Measurements from ENCODE around the gene CACUL1. TPM values are rescaled to one million over a fixed set of nuclear protein-coding genes. Genes with fewer than 3 reads are reported as not detected.
"Not testable (repeated sequence)": the region's sequence is repeated elsewhere in the genome, so short reads cannot be mapped to it uniquely, and the experiment has no call there.

The CACUL1 gene
- total RNA-seq, 1 experiment from 2014 or later, result 30.4 TPM

DNA sequence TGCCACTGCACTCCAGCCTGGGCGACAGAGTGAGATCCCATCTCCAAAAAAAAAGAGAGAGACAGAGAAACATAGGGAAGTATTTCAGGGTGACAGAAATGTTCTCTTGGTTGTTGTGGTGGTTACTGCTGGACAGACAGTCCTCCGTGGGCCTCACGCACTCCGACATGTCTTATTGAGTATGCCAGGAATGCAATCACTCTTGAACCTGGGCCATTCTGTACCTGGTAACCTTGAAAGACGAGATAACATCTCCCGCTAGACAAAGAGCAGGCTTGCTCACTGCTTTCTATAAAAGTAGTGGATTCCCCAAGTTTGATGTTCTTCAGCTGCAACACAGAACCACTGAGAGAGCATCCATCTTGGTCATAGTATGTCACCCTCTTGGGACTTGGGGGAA, 6.7 kb downstream of the CACUL1 start:
- H3K36me3 ChIP-seq, result peaks cover 7% of the 10 kb centered on the region; the same call in 1 of the 2 replicates
- no peaks in the 10 kb centered on the region for H3K27me3 ChIP-seq
- DNase-seq, result no peak
- no peaks in the 10 kb centered on the region for H3K9me3 ChIP-seq
- H3K4me3 ChIP-seq, result no peak overlapping the region

DNA sequence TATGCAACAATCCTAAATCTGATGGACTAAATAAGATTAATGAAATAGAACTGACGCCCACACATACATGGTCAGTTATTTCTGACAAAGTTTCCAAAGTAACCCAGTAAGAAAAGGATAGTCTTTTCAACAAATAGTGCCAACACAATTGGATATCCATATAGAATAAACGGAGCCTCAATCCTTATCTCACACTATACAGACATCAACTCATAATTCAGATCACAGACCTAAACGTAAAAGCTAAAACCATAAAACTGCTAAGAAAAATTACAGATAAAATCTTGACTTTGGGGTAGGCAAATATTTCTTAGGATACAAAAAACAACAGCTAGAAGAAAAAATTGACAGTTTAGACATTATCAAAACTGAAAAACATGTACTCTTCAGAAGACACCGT, 8.5 kb downstream of the CACUL1 start:
- Histone ChIP-seq H3K9me3 (no peaks in the 10 kb centered on the region), H3K4me3 (no peak overlapping the region), H3K27me3 (no peaks in the 10 kb centered on the region), H3K36me3 (peaks cover 7% of the 10 kb centered on the region; the same call in 1 of the 2 replicates)
- DNase-seq, result no peak

DNA sequence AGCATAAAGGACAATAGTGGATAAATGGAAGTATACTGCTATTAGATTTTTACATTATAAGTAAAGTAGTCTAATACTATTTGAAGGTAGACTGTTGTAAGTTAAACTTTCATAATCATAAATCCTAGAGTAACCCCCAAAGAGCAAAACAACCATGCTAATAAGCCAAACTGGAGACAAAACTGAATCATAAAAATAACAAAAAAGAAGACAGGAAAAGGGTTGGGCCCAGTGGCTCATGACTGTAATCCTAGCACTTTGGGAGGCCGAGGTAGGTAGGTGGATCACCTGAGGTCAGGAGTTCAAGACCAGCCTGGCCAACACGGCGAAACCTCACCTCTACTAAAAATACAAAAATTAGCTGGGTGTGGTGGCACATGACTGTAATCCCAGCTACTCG, 9.7 kb downstream of the CACUL1 start:
- no peak overlapping the region for H3K4me3 ChIP-seq
- no peak for DNase-seq
- H3K36me3 ChIP-seq, result peaks cover 7% of the 10 kb centered on the region; the same call in 1 of the 2 replicates
- no peaks in the 10 kb centered on the region for H3K27me3 ChIP-seq
- no peaks in the 10 kb centered on the region for H3K9me3 ChIP-seq

DNA sequence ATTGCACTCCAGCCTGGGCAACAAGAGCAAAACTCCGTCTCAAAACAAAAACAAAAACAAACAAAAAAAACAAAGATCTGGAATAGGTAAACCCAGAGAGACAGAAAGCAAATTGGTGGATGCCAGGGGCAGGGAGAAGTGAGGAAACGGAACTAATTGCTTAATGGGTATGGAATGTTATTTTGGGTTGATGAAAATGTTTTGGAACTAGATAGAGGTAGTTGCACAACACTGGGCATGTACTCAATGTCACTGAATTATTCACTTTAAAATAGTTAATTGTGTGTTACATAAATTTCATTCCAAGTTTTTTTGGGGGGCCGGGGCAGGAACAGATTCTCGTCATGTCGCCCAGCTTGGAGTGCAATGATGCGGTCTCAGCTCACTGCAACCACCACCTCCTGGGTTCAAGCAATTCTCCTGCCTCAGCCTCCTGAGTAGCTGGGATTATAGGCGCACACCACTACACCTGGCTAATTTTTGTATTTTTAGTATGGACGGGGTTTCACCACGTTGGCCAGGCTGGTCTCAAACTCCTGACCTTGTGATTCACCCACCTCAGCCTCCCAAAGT, 10.3 kb downstream of the CACUL1 start:
- not testable (repeated sequence) for DNase-seq, H3K27me3 ChIP-seq, H3K4me3 ChIP-seq, H3K36me3 ChIP-seq, H3K9me3 ChIP-seq

DNA sequence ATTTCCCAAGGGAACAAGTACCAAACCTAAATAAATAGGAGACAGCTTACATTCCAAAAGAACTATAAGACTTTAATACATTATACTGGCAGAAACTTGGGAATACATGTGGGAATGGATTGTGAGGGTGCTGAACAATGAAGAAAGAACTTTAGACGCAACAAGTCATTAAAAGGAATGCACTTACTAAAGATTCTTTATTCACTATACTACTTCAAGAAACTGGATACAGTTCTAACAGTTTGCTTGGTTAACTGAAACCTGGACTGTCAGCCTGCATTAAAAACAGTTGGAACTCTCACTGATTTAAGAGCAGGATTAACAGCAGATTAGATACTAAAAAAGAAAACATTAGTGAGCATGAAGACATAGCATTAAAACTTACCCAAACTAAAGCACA, 12.0 kb downstream of the CACUL1 start:
- no peak for DNase-seq
- H3K9me3 ChIP-seq, result no peaks in the 10 kb centered on the region
- H3K36me3 ChIP-seq, result no peaks in the 10 kb centered on the region
- H3K27me3 ChIP-seq, result no peaks in the 10 kb centered on the region
- H3K4me3 ChIP-seq, result no peak overlapping the region

DNA sequence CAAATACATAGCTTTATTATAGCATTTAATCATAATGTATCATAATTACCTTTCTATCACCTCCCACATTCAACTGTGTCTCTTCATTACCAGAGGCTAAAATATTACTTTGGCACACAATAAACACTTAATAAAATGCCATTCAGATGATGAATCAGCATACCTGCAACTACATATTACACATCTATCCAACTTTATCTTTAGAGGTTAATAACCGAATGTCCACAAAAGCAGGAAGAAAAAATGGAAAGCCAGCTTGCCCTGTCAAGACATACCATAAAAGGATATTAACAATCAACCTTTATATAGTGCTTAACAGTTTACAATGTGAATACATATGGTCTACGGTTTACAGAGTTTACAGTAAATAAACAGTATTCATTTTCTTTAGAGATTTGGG, 12.7 kb downstream of the CACUL1 start:
- H3K9me3 ChIP-seq, result no peaks in the 10 kb centered on the region
- DNase-seq, result no peak
- H3K4me3 ChIP-seq, result no peak overlapping the region
- no peaks in the 10 kb centered on the region for H3K36me3 ChIP-seq
- no peaks in the 10 kb centered on the region for H3K27me3 ChIP-seq

DNA sequence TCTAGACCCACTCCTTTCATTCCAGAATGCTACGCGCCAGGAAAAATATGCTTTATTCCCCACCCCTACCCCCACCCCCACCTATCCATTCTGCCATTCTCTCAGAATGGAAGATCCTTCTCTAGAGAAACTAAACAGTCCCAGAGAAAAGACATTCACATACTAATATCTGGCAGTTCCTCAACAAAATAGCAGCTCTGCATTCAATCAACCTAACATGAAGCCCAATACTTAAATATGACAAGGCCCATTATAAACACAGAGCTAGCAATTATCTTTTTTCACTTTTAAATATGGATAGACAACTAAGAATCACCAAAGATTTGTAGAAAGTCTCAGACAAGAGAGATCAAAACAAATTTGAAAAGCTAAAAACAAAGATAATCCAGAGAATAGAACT, 16.4 kb downstream of the CACUL1 start:
- DNase-seq, result no peak
- Histone ChIP-seq H3K36me3 (no peaks in the 10 kb centered on the region), H3K27me3 (no peaks in the 10 kb centered on the region), H3K9me3 (no peaks in the 10 kb centered on the region), H3K4me3 (no peak overlapping the region)

DNA sequence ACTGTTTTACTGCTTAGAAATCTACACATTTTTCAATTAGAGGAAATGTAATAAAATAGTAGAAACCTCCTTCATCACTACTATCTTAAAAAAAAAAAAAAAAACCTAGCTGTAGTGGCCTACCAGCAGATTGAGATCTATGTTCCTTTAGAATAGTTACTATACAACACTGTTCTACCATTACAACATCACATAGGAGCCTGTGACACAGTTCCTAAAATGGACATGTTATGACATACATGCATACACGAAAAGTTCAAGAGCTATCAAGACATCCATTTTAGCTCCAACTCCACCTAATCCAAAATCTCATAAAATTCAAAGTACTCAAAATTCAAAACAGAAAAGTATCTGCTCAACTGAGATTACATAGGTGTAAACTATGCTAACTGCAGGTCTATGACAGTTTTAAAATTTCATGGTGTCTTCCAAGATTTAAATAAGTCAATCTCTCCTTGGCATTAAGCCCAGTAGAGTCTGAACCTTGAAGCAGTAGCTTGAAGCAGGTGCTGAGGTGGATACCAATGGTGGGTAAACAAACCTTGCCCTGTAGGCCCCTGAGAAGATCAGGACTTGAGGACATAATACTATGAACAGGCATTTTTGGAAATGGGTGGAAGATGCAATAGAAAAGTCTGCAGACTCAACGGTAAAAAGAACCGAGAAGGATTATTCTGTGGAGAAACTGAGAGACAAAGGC, 17.0 kb downstream of the CACUL1 start:
- H3K4me3 ChIP-seq, result no peak overlapping the region
- DNase-seq, result no peak
- no peaks in the 10 kb centered on the region for H3K27me3 ChIP-seq

DNA sequence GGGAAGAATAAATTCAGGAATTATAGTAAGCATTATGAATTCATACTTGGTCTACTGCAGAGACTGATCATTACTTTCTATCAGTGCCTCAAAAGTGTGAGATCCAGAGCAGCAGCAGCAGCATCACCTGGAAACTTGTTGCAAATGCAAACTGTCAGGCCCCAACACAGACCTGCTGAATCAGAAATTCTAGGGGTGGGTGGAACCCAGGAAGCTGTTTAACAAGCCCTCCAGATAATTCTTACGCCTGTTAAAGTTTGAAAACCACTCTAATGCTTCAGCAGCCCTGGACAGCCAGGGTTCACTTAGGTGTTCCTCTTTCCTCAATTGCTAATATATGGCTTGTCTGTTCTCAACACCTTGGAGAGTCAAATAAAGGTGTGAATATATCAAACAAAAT, 19.5 kb downstream of the CACUL1 start:
- Histone ChIP-seq H3K36me3 (no peaks in the 10 kb centered on the region), H3K9me3 (no peaks in the 10 kb centered on the region), H3K27me3 (no peaks in the 10 kb centered on the region), H3K4me3 (no peak overlapping the region)
- no peak for DNase-seq

More for the DNA sequence above, 17.0 kb downstream of the CACUL1 start:
- no peaks in the 10 kb centered on the region for H3K36me3 ChIP-seq
- no peaks in the 10 kb centered on the region for H3K9me3 ChIP-seq

DNA sequence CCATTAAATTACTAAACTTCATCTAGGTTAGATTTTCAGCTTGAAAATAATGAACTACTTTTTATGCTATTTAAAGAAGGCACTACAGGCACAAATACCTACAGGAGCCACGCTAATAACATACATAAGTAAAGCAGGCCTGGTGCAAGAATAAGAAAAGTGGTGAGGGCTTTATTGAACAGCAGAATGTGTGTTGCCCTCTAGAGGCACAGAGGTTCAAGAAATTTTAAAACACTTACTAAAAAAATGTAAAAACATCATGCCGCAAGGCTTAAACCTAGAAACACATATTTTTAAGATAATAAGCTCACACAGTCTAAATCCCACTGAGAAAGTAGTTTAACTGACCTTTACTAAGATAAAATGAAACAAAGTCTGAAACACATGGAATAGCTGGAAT, 20.3 kb downstream of the CACUL1 start:
- no peaks in the 10 kb centered on the region for H3K9me3 ChIP-seq
- H3K36me3 ChIP-seq, result no peaks in the 10 kb centered on the region
- no peak overlapping the region for H3K4me3 ChIP-seq
- H3K27me3 ChIP-seq, result no peaks in the 10 kb centered on the region
- no peak for DNase-seq

DNA sequence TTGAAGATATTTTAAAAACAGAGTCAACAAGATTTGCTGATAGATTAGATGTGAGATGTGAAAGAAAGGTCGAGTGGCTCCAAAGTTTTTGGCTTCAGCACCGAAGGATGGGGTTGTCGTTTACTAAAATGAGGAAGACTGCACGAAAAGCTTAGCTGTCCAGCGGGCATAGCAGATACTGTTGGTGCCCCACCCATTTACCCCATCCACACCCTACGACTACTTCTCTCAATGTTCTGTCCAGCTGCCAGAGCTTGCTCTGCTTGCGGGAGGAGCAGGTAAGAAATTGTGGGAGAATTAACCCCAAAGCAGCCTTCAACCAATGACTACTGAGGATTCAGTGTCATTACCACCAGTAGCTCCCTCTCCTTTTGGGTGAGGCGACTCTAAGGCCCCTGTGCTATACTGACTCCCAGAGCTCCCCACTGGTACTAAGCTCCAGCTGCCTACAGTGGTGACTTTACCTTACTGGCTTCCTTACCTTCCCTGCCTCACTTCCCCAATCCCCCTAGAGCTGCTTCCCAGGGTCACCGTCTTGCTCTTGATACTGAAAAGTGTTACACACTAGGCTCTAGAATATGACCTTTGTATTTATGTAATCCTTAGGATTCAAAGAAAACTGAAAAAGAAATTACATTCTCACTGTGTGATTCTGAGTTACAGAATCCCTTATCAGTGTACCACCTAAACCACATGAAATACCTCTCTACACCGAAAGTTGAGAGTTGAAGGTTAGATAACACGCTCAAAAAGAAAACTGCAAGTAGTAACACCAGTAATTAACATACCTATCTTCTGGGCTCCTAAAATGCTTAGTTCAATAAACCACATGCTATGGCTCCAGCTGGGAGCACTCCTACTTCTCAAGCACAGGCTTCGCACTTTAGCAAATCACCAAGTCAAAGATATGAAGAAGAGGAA, 22.3 kb downstream of the CACUL1 start:
- Histone ChIP-seq H3K36me3 (no peaks in the 10 kb centered on the region), H3K4me3 (no peak overlapping the region), H3K9me3 (no peaks in the 10 kb centered on the region), H3K27me3 (no peaks in the 10 kb centered on the region)
- no peak for DNase-seq

DNA sequence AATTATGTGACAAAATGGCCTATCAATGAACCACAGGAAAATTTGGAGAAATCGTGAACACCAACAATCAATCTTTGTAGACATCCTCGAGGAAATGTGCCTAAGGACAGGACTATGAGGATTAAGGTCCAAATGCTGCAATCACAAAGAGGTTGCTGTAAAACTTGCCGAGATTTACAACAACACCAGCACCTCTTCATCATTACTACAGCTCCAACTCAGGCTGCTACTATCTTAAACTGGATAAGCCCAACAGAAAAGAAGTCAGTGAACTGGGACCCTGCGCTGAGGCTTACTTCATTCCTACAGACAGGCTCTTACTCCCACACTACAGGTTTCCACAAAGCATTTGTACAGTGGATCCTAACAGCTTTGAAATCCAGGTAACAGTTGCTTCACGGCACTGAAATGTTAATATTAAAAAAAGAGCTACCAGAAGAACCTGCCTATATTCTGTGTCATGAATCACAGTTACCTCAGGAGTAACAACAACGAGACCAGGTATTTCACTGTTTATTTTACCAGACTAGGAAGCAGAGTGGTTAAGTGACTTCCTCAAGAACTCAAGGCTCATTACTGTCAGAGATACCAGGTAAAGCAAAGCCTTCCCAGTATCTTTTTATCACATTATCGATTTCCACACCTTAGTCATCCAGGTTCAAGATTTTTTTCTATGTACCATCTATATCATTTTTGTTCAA, 23.9 kb downstream of the CACUL1 start:
- Histone ChIP-seq H3K27me3 (no peaks in the 10 kb centered on the region), H3K9me3 (no peaks in the 10 kb centered on the region), H3K4me3 (no peak overlapping the region), H3K36me3 (no peaks in the 10 kb centered on the region)
- DNase-seq, result no peak

DNA sequence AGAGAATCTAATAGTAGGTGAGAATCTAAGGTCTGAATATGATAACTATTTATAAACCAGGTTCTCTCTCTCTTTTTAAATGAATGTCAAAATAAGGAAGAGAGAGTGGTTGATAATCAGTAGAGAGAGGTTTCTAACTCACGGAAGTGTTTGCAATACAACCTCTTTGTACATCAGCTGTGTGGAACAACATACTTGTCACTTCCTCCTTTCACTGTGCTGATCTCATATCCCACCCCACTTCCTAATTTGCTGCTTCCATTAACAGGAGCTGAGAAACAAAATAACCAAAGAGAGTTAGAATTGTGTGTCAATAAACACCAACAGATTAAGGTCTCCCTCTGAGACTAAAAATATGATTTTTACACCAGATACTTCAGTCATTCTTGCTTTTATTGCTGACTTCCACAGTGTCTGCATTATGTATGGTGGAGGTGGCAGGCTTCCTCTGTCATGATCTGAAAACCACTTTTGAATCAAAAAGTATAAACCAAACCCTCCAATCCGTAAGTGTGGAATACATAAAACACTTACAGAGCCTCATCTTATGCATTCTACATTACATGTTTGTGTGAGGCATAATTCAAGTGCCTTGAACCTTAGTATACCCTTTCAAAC, 25.0 kb downstream of the CACUL1 start:
- Histone ChIP-seq H3K9me3 (no peaks in the 10 kb centered on the region), H3K4me3 (no peak overlapping the region), H3K36me3 (no peaks in the 10 kb centered on the region), H3K27me3 (no peaks in the 10 kb centered on the region)
- DNase-seq, result no peak

DNA sequence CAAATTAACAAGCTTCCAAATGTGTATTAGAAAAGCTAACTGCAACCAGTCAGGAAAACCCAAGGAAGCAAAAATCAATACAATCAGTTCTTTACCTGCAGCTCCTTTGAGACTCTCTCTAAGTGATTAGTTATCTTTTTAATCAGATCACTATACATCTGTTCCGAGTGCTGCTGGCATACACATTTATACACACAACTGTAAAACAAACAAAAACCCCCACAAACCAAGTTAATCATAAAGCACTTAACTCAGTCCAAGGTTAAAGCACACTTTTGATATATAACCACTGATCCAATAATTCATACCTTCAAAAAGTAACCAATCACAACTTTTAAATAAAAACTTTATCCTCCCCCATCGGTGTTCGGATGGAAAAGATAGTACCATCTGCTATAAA, 25.6 kb downstream of the CACUL1 start:
- Histone ChIP-seq H3K27me3 (no peaks in the 10 kb centered on the region), H3K4me3 (no peak overlapping the region), H3K9me3 (no peaks in the 10 kb centered on the region), H3K36me3 (no peaks in the 10 kb centered on the region)
- DNase-seq, result no peak

DNA sequence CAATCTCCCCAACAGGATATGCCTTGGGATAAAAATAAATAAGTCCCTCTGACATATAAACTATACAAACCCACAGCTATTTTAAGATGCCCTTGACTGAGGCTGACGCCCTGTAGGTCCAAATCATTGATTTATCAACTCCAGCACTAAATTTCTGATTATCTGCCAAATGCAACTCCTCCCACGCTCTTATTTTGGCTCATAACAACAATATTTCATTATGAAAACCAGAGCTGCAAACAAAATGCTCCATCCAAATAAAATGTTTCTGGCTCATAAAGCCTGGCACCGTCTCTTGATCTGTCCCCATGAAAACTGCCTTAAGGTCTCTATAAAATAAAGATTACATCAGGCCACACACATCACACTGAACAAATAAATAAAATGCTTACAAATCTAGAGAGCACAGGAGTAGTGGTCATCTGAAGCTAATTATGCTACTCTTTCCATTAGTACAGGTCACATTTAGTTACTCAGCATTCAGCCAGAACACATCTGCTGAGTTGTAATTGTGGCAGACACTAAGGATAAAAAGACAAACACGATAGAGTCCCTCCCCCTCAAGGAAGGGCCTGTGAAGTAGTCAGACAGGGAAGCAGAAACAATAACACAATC, 28.8 kb downstream of the CACUL1 start:
- H3K9me3 ChIP-seq, result no peaks in the 10 kb centered on the region
- no peaks in the 10 kb centered on the region for H3K36me3 ChIP-seq
- H3K27me3 ChIP-seq, result no peaks in the 10 kb centered on the region
- H3K4me3 ChIP-seq, result no peak overlapping the region
- peak; percentile 42 for DNase-seq

DNA sequence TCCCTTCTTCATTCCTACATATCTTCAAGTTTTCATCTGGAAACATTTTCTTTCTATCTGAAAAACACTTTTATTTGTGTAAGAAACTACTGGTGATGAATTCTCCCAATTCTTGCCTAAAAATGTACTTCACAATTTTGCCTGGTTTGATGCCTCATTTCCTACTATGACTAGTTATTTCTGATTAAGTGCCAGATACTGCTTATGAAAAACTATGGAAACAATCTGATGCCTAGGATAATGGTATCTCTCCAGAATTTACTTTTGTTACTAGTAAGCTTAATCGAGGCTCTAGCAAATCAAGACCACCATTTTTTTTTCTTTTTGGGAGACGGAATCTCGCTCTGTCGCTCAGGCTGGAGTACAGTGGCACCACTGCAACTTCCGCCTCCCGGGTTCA, 31.3 kb downstream of the CACUL1 start:
- Histone ChIP-seq H3K9me3 (no peaks in the 10 kb centered on the region), H3K27me3 (no peaks in the 10 kb centered on the region), H3K4me3 (no peak overlapping the region), H3K36me3 (no peaks in the 10 kb centered on the region)
- no peak for DNase-seq

Measured in MG63 (cell line).